Smooth muscle cell (in vitro differentiated cells): ENCODE results near the gene SCUBE1. TPM values are rescaled to one million over a fixed set of nuclear protein-coding genes. Genes with fewer than 3 reads are reported as not detected.

Source experiments
- DNase-seq: peaks from one replicate; lab custom pipeline; 2025; ENCODE audit not compliant: unreplicated experiment; lab: John Stamatoyannopoulos, UW
- H2AFZ ChIP-seq: fragments of 200-600 bp; sonication (generic); 2 replicates; pipeline ENCODE4 v1.6.0; 2016; ENCODE audit warnings: antibody characterized with exemption, low read depth, mild to moderate bottlenecking
- H3F3A ChIP-seq: fragments of 200-600 bp; sonication (generic); 2 replicates; pipeline ENCODE4 v1.6.0; 2017; ENCODE audit warnings: antibody characterized with exemption, low read depth
- H3K27ac ChIP-seq: fragments of 200-600 bp; sonication (generic); 2 replicates; pipeline ENCODE4 v1.5.1; 2016; ENCODE audit warnings: low read depth, mild to moderate bottlenecking
- H3K27me3 ChIP-seq: fragments of 200-600 bp; sonication (generic); 2 replicates; pipeline ENCODE4 v1.6.1; 2016; ENCODE audit warnings: low read depth, mild to moderate bottlenecking
- H3K36me3 ChIP-seq: fragments of 200-600 bp; sonication (generic); 2 replicates; pipeline ENCODE4 v1.5.1; 2016; ENCODE audit warnings: low read depth
- H3K4me1 ChIP-seq: fragments of 200-600 bp; sonication (generic); 2 replicates; pipeline ENCODE4 v1.5.1; 2016; ENCODE audit warnings: low read depth
- H3K4me2 ChIP-seq: fragments of 200-600 bp; sonication (generic); 2 replicates; pipeline ENCODE4 v1.6.0; 2016; ENCODE audit warnings: mild to moderate bottlenecking
- H3K4me3 ChIP-seq: fragments of 200-600 bp; sonication (generic); 2 replicates; pipeline ENCODE4 v1.5.1; 2016; ENCODE audit warnings: mild to moderate bottlenecking
- H3K79me2 ChIP-seq: fragments of 200-600 bp; sonication (generic); 2 replicates; pipeline ENCODE4 v1.6.0; 2016; ENCODE audit warnings: low read depth, mild to moderate bottlenecking
- H3K9ac ChIP-seq: fragments of 200-600 bp; sonication (generic); 2 replicates; pipeline ENCODE4 v1.6.0; 2016; ENCODE audit warnings: low read depth
- H3K9me3 ChIP-seq: fragments of 200-600 bp; sonication (generic); replicated peaks from 2 replicates; pipeline ENCODE4 v1.5.1; 2016; ENCODE audit warnings: low read depth
- H4K20me1 ChIP-seq: fragments of 200-600 bp; sonication (generic); 2 replicates; pipeline ENCODE4 v1.6.0; 2016; ENCODE audit warnings: low read depth
- WGBS: methylation state at CpG from one replicate; pipeline ENCODE4 v1.1.7; 2016; ENCODE audit warnings: low lambda C conversion rate; 5-methylcytosine and 5-hydroxymethylcytosine counted together
- polyA plus RNA-seq: library from polyadenylated mRNA; unstranded; fragments of >200 nt; fragmentation: Nextera tagmentation; extraction: Ambion mirVana; gene quantifications from 2 replicates; pipeline ENCODE4 v1.2.1, GENCODE V29; 2016
- total RNA-seq: library from RNA; depleted of rRNA; stranded (reverse); fragments of >200 nt; gene quantifications from 2 replicates; pipeline ENCODE4 v1.2.3, GENCODE V29; 2014
- TF ChIP-seq, protein P1 (sequence below): fragments of 200-600 bp; sonication (generic); IDR thresholded peaks from 2 replicates; pipeline ENCODE4 v1.5.1; 2017; ENCODE audit warnings: borderline replicate concordance, mild to moderate bottlenecking, antibody characterized with exemption; ENCODE audit not compliant: insufficient read depth, poor library complexity, severe bottlenecking

SCUBE1 gene
- total and polyA plus RNA-seq, 2 experiments from 2014 or later: 13.4 to 16.3 TPM

DNA sequence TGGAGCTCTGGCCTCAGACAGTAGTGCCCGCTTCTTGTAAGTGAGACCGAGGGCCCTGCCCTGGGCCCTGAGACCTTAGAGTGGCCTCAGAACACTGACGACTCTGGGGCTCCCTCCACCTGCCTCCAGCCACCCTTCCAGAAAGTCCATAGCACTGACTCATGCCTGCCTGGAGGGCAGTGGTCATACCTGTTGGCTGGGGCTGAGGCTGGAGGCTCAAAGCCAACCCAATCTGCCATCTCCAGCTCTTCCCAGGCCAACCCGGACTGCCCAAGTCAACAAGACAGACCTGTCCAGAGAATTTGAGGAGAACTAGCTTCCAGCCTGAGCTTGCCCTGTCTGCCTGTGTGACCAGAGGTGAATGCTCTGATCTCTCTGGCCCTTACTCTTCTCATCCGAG lies 89.3 kb downstream of the SCUBE1 start:
- H2AFZ ChIP-seq: no peak overlapping the region
- H3K4me1 ChIP-seq: no peaks in the 10 kb centered on the region
- no peak overlapping the region for H3K27ac ChIP-seq
- no peak overlapping the region for H3K9ac ChIP-seq
- no peaks in the 10 kb centered on the region for H4K20me1 ChIP-seq
- H3K36me3 ChIP-seq: no peaks in the 10 kb centered on the region
- no peaks in the 10 kb centered on the region for H3K27me3 ChIP-seq
- H3F3A ChIP-seq: no peaks in the 10 kb centered on the region
- no peaks in the 10 kb centered on the region for H3K9me3 ChIP-seq
- DNase-seq: no peak
- 85% methylated on average over 5 of the region's 5 CpGs for WGBS
- no peaks in the 10 kb centered on the region for H3K79me2 ChIP-seq
- H3K4me2 ChIP-seq: no peak overlapping the region
- H3K4me3 ChIP-seq: no peak overlapping the region
- TF ChIP-seq, protein P1, sequence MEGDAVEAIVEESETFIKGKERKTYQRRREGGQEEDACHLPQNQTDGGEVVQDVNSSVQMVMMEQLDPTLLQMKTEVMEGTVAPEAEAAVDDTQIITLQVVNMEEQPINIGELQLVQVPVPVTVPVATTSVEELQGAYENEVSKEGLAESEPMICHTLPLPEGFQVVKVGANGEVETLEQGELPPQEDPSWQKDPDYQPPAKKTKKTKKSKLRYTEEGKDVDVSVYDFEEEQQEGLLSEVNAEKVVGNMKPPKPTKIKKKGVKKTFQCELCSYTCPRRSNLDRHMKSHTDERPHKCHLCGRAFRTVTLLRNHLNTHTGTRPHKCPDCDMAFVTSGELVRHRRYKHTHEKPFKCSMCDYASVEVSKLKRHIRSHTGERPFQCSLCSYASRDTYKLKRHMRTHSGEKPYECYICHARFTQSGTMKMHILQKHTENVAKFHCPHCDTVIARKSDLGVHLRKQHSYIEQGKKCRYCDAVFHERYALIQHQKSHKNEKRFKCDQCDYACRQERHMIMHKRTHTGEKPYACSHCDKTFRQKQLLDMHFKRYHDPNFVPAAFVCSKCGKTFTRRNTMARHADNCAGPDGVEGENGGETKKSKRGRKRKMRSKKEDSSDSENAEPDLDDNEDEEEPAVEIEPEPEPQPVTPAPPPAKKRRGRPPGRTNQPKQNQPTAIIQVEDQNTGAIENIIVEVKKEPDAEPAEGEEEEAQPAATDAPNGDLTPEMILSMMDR: no peak

DNA sequence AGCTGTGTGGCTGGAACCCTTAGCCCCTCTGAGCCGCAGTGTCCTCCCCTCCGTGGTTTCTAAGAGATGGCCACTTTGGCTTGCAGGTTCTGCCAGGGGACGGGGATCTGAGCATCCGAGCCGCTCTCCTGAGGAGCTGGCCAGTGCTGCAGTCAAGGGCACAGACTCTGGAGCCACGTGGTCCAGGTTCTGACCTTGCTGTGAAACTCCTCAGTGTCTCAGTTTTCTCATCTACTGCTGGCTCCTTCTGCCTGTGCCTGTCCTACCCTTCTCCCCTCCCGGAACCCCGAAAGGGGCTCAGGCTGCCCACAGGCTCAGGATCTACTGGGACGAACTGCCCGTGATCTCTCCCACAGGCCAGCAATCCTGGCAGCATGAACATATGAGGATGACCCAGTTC lies 90.9 kb downstream of the SCUBE1 start:
- H3K79me2 ChIP-seq: no peaks in the 10 kb centered on the region
- no peak overlapping the region for H3K4me2 ChIP-seq
- no peaks in the 10 kb centered on the region for H4K20me1 ChIP-seq
- H3F3A ChIP-seq: no peaks in the 10 kb centered on the region
- no peak for DNase-seq
- H3K27ac ChIP-seq: no peak overlapping the region
- no peaks in the 10 kb centered on the region for H3K36me3 ChIP-seq
- no peaks in the 10 kb centered on the region for H3K9me3 ChIP-seq
- no peak overlapping the region for H3K9ac ChIP-seq
- TF ChIP-seq, protein P1: no peak
- 89% methylated on average over 10 of the region's 10 CpGs for WGBS
- no peak overlapping the region for H2AFZ ChIP-seq
- no peaks in the 10 kb centered on the region for H3K27me3 ChIP-seq
- H3K4me1 ChIP-seq: no peaks in the 10 kb centered on the region
- no peak overlapping the region for H3K4me3 ChIP-seq

DNA sequence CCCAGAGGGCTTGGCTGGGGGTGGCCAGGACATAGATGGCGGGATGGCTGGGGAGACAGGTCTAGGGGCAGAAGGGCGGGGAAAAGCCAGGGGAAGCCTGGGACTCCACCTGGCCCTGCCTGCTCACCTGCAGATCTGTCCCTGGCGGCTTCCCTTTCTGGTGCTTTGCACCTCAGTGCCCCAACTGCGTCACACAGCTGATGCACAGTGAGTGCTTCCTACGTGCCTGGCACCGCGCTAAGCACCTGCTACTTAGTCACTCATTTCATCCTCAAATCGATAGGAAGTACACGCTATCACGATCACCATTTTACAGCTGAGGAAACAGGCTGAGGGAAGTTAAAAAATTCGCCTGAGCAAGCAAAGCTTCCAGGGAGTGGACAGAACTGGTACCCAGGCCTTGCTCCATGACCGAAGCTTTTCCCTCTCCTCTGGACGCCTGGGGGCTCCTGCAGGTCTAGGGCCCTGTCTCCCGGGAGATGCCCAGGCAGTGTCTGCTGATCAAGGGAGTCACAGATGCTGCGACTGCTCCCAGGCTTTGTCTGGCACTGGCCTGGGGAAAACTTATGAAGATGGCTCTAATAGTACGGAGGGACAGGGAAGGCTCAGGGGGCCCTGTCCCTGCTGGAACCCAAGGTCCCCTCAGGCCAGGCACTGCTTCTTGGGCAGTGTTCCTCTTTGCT lies 93.2 kb downstream of the SCUBE1 start:
- no peak overlapping the region for H3K4me3 ChIP-seq
- no peaks in the 10 kb centered on the region for H4K20me1 ChIP-seq
- H3K27me3 ChIP-seq: no peaks in the 10 kb centered on the region
- H3K9me3 ChIP-seq: no peaks in the 10 kb centered on the region
- TF ChIP-seq, protein P1: no peak
- no peaks in the 10 kb centered on the region for H3F3A ChIP-seq
- H3K4me1 ChIP-seq: no peaks in the 10 kb centered on the region
- no peak overlapping the region for H3K27ac ChIP-seq
- 92% methylated on average over 16 of the region's 16 CpGs for WGBS
- no peak overlapping the region for H2AFZ ChIP-seq
- no peak overlapping the region for H3K4me2 ChIP-seq
- no peaks in the 10 kb centered on the region for H3K36me3 ChIP-seq
- DNase-seq: no peak
- H3K9ac ChIP-seq: no peak overlapping the region
- no peaks in the 10 kb centered on the region for H3K79me2 ChIP-seq
